ENCODE results near the gene RBM19.

RBM19 gene

DNA sequence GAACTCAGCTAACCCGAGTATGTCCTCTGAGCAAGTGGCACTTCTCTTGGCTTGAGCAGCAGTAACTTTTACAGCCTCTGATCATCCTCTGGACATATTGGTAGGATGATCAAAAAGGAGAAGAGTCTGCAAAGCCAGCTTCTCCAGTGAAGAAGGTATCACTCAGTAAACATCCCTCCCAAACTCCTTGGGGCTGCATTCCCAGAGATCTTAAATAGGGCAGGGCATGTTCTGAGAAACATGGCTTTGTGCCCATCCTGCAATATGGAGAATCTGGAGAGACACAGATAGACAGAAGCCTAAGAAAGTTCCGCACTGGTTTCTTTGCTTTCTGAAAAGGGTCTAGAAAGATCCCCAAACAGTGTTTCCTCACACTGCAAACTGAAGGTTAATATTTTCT lies 65.4 kb downstream of the RBM19 start:
- no peak for DNase-seq

DNA sequence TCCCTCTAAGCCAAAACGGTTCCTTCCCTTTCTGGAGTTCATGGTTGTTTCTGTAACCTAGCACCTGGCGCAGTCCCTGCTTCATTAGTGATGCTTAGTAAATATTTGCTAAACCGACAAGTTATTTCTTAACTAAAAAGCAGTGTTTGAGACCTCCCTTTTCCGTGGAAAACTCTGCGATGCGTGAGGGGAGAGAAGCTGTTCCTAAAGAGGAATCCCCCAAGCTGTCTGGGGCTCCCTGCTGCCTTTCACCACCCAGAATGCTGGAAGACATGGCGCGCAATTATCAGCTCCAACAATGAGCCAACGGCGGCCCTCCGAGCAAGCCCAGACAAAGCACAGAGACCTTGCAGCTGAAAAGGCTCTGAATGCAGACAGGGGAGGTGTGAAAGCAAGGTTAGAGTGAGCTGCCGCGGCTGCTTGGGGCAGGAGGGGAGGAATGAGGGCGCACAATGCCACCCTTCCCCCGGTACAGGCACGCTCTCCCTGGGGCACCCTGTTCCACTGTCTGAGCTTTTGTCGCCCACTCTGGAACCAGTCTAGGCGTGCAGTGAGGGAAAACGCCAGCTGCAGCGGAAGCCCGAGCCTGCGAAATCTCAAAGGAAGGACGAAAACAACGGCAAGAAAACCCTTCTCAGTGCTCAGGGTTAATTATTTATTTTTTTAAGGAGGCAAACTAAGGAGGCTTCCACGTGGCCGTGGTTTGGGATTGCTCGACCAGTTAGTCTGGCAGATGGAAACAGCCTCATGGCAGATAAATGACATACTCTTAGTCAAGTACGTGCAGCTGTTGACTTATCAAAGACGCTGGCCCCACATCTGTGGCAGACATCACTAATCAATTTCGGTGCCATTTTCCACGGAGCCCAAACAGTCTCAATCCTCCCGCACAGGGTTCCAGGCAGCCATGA lies 66.3 kb downstream of the RBM19 start:
- peak; percentile 58 for DNase-seq

DNA sequence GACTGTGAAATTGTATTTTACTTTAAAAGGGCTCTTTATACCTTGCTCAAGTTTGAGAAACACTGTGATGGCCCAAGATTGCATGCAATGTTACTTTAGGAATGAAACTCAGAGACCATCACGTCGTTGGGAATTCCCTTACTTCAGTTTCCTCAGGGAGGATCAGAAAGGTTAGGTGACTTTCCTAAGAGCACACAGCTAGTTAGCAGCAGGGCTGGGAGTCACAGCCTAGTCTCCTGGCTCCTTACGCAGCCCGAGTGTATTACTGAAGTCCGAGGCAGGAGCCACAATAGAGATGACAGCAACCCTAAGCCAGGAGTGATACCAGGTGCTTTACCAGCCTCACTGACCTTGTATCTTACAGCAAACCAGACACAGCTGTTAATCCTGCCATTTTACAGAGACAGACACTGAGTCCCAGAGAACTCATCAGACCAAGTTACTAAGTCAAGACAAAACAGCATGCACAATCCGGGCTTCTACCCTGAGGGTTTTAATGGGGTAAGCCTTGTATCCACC lies 67.0 kb downstream of the RBM19 start:
- DNase-seq: peak; percentile 57

DNA sequence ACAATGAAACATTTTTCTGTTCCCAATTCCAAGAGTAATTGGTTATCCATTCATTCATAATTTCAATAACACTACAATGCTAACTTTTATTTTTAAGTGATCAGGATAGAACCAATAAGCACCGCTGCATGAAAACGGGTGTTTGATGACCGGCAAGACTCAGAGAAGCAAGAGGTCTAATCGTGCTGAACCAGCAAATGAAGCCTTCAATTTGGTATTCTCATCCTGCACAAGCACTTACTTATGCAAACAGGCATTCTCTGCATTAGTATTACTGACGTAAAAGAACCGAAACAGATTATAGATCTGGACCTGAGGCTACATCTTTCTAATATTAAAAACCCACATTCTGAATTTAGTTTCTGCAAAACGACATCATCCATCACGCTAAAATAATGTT lies 67.7 kb downstream of the RBM19 start:
- DNase-seq: no peak

DNA sequence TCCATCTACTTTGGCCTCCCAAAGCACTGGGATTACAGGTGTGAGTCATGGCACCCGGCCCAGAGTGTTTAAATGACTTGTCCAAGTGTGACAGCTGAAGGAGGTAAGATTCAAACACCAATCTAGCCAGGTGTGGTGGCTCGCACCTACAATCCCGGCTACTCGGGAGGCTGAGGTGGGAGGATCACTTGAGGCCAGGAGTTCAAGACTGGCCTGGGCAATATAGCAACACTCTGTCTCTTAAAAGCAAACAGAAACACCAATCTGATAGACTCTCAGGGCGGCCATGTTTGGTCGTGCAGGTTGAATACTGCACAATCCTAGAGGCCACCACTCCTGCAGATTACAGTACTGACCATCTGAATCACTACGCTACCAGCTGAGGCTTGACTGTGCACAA lies 68.7 kb downstream of the RBM19 start:
- no peak for DNase-seq

DNA sequence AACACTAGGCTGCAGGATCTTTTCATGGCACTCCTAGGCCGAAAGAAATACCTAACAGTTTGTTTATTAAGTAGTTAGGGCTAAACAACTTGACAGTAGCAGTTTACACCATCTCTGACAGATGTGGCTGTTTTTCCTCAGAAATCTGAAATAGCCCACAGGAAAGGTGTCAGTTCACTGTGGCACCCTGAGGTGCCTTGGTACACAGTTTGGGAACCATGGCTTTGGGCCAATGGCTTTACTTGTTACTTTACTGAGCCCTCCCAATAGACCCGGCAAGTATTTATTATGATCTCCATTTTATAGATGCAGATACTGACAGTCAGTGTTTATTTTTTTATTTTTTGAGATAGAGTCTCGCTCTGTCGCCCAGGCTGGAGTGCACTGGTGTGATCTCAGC lies 69.3 kb downstream of the RBM19 start:
- no peak for DNase-seq

DNA sequence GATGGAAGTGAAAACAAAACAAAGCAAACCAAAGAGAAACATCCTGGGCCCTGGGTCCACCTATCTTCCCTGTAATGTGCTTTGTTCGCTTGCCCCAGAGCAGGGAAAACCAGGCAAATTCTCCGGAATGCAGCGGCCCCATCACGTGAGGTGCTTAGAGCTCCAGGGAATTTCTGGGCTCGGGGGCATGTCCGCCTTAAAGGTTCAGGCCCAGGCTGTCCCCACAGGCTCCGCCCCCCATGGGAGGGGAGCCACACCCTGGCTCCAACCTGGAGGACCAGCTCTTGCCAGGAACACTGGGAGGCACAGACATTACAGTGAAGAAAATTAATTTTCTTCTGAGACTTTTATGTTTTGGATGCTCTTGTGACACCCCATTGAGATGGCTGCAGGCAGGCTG lies 69.9 kb downstream of the RBM19 start:
- DNase-seq: no peak

DNA sequence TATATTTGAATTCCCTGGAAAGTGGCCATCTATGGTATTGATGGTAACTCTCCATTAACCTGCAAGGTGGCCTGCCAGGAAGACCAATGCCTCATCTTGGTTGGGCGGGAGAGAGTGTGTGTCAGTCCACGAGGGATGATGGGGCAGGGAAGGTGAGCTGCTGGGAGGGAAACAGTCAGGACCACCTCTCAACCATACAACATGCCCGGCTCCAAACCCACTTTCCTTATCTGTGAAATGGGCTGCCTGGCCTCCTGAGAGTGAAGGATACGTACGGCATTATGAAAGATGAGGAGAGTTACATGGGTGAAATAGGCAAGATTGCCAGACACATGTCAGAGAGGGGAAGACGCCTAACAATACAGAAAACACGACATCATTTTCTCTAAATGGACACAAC lies 70.9 kb downstream of the RBM19 start:
- DNase-seq: no peak

DNA sequence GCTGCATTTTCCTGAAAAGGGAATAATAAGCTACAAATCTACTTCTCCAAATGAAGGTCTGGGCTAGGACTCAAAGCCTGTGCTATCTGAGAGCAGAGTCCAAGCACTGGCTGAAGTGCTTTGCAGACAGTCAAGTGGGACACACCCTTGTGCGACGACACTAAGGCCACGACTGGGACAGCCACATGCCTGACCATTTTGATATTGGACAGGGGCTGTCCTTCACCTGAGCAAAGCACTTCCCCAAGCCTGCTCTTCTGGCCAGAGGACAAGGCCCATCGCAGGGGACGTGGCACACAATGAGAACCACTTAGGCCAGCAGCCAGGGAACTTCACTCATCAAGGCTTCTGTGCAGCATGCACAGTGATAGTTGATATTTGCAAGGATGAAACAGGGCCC lies 71.4 kb downstream of the RBM19 start:
- DNase-seq: no peak

DNA sequence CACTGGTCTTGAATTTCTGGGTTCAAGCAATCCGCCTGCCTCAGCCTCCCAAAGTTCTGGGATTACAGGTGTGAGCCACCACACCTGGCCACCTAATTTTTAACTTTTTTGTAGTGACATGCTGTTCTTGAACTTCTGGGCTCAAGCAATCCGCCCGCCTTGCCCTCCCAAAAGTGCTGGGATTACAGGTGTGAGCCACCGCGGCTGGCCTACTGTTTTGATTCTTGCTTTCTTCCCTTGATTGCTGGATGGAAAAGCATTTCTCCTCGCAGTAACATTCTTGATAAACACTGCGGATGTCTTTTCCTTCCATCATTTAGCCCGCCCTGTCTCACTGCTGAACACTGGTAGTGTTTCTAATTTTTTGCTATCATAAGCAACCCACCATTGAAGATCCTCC lies 72.9 kb downstream of the RBM19 start:
- no peak for DNase-seq

DNA sequence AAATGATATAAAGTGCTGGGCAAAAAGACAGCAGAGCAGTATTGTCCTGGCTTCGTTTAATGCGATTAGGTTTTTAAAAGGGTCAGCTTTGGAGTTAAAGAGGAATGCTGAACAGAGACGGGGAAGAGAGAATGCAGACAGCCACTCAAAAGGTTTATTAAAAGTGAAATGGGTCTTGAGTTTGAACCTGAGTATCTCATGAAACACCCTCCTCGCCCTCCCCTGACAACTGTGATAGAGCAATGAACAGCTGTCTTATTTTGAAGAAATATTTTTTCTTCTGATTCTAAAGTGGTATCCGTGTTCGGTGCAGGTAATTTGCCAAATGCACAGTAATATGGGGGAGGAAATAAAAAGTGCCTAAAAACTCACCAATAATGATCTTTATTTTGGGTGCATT lies 73.6 kb downstream of the RBM19 start:
- DNase-seq: no peak

DNA sequence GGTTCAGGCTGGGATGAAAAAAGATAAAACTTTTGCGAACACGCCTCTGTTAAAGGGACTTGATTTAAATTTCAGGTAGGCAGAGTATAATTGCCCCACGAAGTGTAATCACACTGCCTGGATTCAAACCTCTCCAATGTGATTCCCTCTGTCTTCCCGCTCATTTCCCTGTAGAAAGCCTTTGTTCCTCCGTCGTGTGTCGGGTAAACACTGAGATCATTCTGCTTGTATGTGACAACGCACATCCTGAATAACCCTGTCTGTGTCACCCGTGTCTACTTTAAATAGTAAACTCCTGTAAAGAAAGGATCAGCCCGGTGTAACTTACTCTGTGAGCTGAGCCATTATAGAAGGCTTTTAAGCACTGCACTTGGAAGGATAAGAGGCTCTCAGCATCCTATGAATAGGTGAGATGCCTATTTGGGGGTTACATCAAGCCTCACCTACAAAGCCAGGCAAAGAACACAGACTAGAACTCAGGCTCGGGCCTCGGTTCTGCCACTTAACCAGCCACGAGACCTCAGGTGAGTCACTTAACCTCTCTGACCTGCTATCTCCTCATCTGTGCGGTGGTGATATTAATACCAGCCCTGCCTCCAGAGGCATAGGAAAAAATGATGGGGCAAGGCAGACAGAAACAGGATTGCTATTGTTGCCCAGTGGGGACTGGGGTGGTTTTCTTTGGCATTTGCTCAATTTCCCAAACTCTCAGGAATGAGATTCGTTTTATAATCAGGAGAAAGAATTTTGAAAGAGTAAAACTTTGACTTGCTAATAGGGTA lies 74.2 kb downstream of the RBM19 start:
- DNase-seq: no peak

DNA sequence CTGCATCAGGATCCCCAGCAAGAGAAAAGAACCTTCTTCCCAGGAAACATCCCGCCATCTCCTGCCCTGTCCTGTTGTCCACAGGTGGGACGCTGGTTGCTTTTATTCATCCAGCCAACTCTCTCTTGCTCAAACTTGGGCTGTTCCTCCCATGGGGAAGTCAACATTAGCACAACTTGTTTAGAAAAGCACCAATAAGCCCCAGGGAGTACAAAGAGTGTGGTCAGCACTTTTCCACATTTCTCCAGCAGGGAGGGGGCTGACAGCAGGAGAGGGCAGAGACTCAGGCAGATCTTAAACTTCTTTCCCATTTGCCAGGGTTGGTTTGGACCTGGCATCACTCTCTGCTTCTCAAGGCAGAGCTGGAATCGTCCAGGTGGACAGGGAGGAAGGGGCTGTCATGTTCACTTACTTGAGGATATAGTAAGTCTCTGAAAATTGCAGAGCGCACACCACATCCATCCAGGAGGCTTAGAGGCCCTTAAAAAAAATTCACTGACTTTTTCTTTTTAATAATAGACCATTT lies 74.9 kb downstream of the RBM19 start:
- no peak for DNase-seq

DNA sequence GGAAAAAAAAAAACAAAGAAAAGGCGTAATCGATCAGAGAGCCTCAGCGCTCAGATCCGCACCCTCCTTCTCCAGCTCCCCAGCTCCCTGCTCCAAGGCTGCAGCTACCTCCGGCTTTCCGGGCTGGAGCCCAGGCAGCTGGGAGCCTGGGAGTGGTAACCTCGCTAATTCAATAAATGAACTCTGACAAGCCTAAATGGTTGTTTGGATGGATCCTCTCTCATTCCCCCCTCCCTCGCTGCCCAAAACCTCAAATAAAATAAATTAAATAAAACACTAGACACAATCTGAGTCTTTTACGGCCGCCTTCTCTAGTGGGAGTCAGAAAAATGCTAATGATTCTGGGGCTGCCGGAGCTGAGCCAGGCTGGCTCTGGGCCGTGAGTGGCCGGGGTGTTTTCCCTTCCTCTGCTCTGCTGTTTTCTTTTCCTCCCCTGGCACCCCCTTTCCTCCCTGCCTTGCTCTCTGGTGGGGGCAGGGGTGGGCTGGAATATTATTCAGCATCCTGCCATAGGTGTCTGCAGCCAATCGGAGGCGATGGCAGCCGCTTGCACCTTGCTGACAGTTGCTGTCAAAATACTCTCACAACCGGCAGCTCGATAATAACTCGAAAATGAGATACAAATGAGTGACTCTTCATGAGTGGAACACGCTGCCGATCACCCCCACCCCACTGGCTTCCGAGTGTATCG lies 76.1 kb downstream of the RBM19 start:
- DNase-seq: no peak

DNA sequence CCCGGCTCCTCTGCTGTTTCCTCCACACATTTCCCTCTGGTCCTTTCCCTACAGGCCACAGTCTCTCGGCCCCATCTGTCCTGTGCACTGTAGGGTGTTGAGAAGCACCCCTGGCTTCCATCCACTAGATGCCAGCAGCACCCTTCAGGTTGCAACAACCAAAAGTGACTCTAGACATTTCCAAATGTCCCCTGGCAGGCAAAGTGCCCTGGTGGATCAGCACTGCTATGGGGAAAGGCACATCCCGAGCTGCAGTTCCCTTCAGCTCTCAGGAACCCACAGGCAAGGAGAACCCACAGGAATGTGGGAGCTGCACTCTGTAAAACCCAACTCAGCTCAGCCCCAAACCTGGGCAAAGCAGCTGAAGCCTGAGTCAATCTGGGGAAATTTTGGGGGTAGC lies 77.0 kb downstream of the RBM19 start:
- DNase-seq: no peak

DNA sequence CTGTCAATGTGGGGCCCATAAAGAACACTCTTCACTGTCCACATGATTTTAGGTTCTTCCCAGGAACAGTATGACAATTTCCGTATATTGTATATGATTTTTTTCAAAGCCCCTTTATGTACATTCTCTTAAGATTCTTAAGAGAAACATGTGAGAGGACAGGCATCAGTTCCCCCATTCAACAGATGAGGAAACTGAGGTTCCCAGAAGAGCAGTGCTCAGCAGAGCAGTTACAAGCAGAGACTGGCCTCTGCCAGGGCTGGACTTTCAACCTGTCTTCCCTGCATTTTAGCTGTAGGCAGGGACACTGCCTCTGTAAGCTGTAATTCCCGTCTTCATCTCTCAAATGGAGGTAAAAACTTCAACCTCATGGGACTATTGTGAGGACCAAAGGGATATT lies 77.7 kb downstream of the RBM19 start:
- no peak for DNase-seq

DNA sequence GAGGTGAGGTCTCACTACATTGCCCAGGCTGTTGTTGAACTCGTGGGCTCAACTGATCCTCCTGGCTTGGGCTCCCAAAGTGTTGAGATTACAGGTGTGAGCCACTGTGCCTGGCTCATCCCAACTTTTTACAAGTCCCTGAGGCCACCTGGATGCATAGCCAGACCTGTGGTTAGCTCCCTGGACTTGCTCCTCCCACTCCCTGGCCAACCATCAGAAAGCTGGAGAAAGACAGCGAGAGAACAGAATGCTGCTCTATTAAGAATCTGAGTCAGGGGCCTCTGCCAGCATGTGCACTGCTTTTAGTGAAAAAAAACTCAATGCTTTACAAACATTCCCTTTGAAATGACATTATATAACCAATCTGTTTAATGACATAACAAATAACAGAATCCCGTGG lies 78.2 kb downstream of the RBM19 start:
- no peak for DNase-seq

DNA sequence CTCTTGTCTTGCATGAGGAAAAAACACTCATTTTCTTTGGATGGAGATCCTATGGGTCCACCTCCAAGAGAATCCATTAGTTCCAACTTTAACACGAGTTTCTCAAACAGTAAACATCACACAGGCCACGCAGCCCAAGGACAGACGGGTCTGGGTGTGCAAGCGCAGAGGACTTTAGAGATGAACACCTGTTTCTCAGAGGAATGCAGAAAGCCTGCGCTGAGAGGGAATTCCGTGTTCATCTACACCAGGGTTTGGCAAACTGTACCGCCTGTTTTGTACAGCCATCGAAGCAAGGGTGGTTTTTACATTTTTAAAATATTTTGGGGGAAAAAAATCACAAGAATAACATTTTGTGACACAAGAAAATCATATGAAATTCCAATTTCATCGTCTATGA lies 79.4 kb downstream of the RBM19 start:
- DNase-seq: no peak

DNA sequence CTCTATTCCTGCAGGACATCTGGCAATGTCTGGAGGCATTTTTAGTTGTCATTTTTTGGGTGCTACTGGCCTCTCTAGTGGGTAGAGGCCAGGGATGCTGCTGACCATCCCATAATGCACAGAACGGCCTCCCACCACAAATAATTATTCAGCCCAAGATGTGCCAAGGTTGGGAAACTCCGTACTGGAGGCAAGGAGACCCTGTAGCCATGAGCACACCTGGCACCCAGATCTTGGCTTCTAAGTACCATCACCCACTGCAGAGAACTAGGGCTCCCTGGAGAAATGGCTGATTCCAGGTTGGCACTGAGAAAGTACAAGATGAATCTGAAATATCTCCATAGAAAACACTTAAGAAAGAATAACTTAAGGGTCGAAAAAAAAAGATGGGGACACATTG lies 81.7 kb downstream of the RBM19 start:
- no peak for DNase-seq

DNA sequence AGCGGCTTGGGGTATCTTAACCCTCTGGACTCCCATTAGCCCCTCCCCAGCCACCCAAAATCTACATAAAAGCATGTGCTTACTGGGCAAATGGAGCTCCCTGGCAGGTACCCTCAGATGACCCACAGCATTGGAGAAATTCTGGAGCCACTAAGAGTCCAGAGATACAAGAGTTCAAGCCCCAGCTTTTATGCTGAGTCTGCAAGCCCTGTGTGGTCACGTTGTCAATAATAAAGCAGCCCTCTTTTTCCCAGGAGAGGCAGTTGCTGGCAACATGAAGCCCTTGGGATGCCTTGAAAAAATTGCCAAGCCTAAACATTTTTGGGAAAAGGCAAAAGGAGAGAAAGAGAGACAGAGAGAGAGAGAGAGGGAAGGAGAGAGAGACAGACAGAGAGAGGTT lies 83.4 kb downstream of the RBM19 start:
- DNase-seq: no peak

DNA sequence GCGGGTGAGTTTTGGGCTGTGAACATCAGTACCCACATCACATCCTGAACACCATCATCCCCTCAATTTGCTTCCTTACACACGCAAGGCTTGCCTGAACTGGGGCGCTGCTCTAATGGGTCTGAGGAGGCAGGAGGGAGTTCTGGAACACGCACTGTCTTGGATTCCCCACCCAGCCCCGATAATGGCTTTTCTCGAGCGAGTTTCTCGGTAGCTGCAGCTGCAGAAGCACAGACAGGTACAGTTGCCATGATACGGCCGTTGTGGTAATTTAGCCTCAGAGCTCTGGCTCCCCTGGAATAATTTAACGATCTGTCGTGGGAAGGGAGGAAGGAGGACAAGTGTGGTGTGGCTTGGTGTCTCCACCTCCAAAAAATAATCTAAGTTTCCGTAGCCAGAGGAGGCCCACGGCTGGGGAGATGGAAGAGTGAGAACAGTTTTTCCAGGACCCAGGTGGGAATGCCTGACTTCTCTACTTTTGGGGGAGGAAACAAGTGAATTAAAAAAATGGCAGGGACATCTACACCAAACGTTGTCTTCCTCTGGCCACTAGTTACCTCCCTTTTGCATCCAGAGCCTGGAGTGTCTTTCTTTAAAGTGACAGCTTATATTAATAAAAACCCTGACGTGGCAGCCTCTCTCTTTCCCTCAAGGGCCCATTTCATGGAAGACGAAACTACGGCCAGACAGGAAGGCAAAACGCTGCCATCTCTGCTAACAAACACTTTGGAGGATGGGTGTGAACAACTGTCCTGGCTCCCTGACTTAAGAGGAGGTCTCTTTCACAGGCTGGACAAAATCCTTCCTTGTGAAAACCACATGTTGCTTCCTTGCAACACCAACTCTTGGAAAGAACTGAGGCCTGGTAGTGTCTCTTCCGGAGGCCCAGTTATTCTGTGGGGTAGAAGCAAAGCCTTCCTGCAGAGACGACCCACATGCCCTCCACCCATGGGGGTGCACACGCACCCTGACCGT lies 84.8 kb downstream of the RBM19 start:
- no peak for DNase-seq

DNA sequence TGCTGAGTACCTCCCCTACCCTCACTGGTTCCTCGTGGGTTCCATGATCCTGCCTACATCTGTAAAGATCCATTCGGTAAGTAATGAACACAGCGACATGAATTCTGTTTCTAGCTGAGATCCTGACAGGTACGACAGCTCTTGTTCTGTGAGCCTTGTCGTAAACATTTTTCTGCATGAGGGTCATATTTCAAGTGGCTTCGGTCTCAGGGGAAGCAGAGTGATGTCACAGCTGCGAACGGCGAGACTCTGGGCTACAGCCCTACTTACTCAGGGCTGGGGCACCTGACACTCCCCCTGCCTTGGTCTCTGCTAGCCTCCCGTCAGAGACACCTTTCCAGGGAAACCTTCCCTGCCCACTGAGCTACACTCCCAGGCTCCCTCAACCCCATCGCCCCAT lies 85.8 kb downstream of the RBM19 start:
- peak; percentile 33 for DNase-seq
